ENCODE results near the gene MRM2. TPM values are rescaled to one million over a fixed set of nuclear protein-coding genes. Genes with fewer than 3 reads are reported as not detected.
"Not testable (repeated sequence)": the region's sequence is repeated elsewhere in the genome, so short reads cannot be mapped to it uniquely, and the experiment has no call there.

The MRM2 gene
- total RNA-seq, 2 donors from 2014 or later = 20.9 to 40.2 TPM

GRCh38 chr7:2273866-2274265 lies 31.9 kb upstream of the MRM2 start:
- Mint-ChIP-seq H3K27ac (no peak overlapping the region), H3K9me3 (no peaks in the 10 kb centered on the region), H3K4me1 (no peaks in the 10 kb centered on the region), H3K27me3 (no peaks in the 10 kb centered on the region), H3K36me3 (ENCODE audit: low read depth) (no peaks in the 10 kb centered on the region), H3K4me3 (no peak overlapping the region)
- ATAC-seq (replicated peaks) = no peak

GRCh38 chr7:2272031-2272430 lies 30.0 kb upstream of the MRM2 start:
- no peak overlapping the region for H3K4me3 Mint-ChIP-seq
- no peaks in the 10 kb centered on the region for H3K4me1 Mint-ChIP-seq
- H3K36me3 Mint-ChIP-seq (ENCODE audit: low read depth) = no peaks in the 10 kb centered on the region
- H3K27ac Mint-ChIP-seq = no peak overlapping the region
- H3K9me3 Mint-ChIP-seq = no peaks in the 10 kb centered on the region
- no peaks in the 10 kb centered on the region for H3K27me3 Mint-ChIP-seq
- no peak for ATAC-seq (replicated peaks)

- Mint-ChIP-seq H3K36me3 (ENCODE audit: low read depth) (no peaks in the 10 kb centered on the region), H3K4me3 (no peak overlapping the region), H3K27ac (no peak overlapping the region), H3K9me3 (no peaks in the 10 kb centered on the region), H3K4me1 (no peaks in the 10 kb centered on the region), H3K27me3 (no peaks in the 10 kb centered on the region)
- ATAC-seq (replicated peaks) = no peak
Measured at GRCh38 chr7:2271273-2272026, 29.4 kb upstream of the MRM2 start.

- Mint-ChIP-seq H3K4me3 (no peak overlapping the region), H3K9me3 (no peaks in the 10 kb centered on the region), H3K27me3 (no peaks in the 10 kb centered on the region), H3K27ac (no peak overlapping the region), H3K4me1 (no peaks in the 10 kb centered on the region), H3K36me3 (ENCODE audit: low read depth) (no peaks in the 10 kb centered on the region)
- ATAC-seq (replicated peaks) = no peak
Measured at GRCh38 chr7:2270495-2270894, 28.5 kb upstream of the MRM2 start.

- H3K36me3 Mint-ChIP-seq (ENCODE audit: low read depth) = no peaks in the 10 kb centered on the region
- H3K4me3 Mint-ChIP-seq = no peak overlapping the region
- no peak overlapping the region for H3K27ac Mint-ChIP-seq
- H3K4me1 Mint-ChIP-seq = no peaks in the 10 kb centered on the region
- H3K9me3 Mint-ChIP-seq = no peaks in the 10 kb centered on the region
- no peak for ATAC-seq (replicated peaks)
- no peaks in the 10 kb centered on the region for H3K27me3 Mint-ChIP-seq
Measured at GRCh38 chr7:2269991-2270460, 28.0 kb upstream of the MRM2 start.

GRCh38 chr7:2269089-2269990 lies 27.3 kb upstream of the MRM2 start:
- not testable (repeated sequence) for H3K27ac Mint-ChIP-seq; H3K27me3 Mint-ChIP-seq; H3K4me3 Mint-ChIP-seq; ATAC-seq (replicated peaks); H3K4me1 Mint-ChIP-seq; H3K36me3 Mint-ChIP-seq (ENCODE audit: low read depth); H3K9me3 Mint-ChIP-seq

- Mint-ChIP-seq H3K4me1 (peaks cover under 1% of the 10 kb centered on the region), H3K27ac (no peak overlapping the region), H3K4me3 (no peak overlapping the region), H3K27me3 (no peaks in the 10 kb centered on the region), H3K9me3 (no peaks in the 10 kb centered on the region), H3K36me3 (ENCODE audit: low read depth) (peaks cover 7% of the 10 kb centered on the region)
- ATAC-seq (replicated peaks) = no peak
Measured at GRCh38 chr7:2266911-2267310, 24.9 kb upstream of the MRM2 start.

GRCh38 chr7:2264158-2264557 lies 22.2 kb upstream of the MRM2 start:
- no peak overlapping the region for H3K27ac Mint-ChIP-seq
- H3K9me3 Mint-ChIP-seq = no peaks in the 10 kb centered on the region
- H3K27me3 Mint-ChIP-seq = no peaks in the 10 kb centered on the region
- peaks cover 7% of the 10 kb centered on the region for H3K36me3 Mint-ChIP-seq (ENCODE audit: low read depth)
- H3K4me1 Mint-ChIP-seq = peaks cover 5% of the 10 kb centered on the region
- no peak overlapping the region for H3K4me3 Mint-ChIP-seq
- ATAC-seq (replicated peaks) = no peak

GRCh38 chr7:2263176-2263575 lies 21.2 kb upstream of the MRM2 start:
- H3K27me3 Mint-ChIP-seq = no peaks in the 10 kb centered on the region
- peaks cover 7% of the 10 kb centered on the region for H3K36me3 Mint-ChIP-seq (ENCODE audit: low read depth)
- H3K27ac Mint-ChIP-seq = no peak overlapping the region
- peaks cover 5% of the 10 kb centered on the region for H3K4me1 Mint-ChIP-seq
- H3K9me3 Mint-ChIP-seq = no peaks in the 10 kb centered on the region
- ATAC-seq (replicated peaks) = no peak
- H3K4me3 Mint-ChIP-seq = no peak overlapping the region

GRCh38 chr7:2261611-2262010 lies 19.6 kb upstream of the MRM2 start:
- Mint-ChIP-seq H3K9me3 (no peaks in the 10 kb centered on the region), H3K36me3 (ENCODE audit: low read depth) (peaks cover 7% of the 10 kb centered on the region), H3K4me3 (peak overlapping the region; percentile 45), H3K27me3 (no peaks in the 10 kb centered on the region), H3K27ac (peak overlapping the region; percentile 85), H3K4me1 (peaks cover 5% of the 10 kb centered on the region)
- peak; percentile 18 for ATAC-seq (replicated peaks)

- Mint-ChIP-seq H3K27me3 (no peaks in the 10 kb centered on the region), H3K4me1 (peaks cover 5% of the 10 kb centered on the region), H3K9me3 (no peaks in the 10 kb centered on the region), H3K4me3 (peak overlapping the region; percentile 45), H3K27ac (no peak overlapping the region), H3K36me3 (ENCODE audit: low read depth) (peaks cover 7% of the 10 kb centered on the region)
- no peak for ATAC-seq (replicated peaks)
Measured at GRCh38 chr7:2260820-2261219, 18.8 kb upstream of the MRM2 start.

GRCh38 chr7:2259480-2259879 lies 17.5 kb upstream of the MRM2 start:
- peaks cover 5% of the 10 kb centered on the region for H3K4me1 Mint-ChIP-seq
- H3K9me3 Mint-ChIP-seq = no peaks in the 10 kb centered on the region
- H3K27me3 Mint-ChIP-seq = no peaks in the 10 kb centered on the region
- no peak overlapping the region for H3K27ac Mint-ChIP-seq
- H3K4me3 Mint-ChIP-seq = no peak overlapping the region
- peaks cover 7% of the 10 kb centered on the region for H3K36me3 Mint-ChIP-seq (ENCODE audit: low read depth)
- ATAC-seq (replicated peaks) = no peak

GRCh38 chr7:2258661-2259365 lies 16.8 kb upstream of the MRM2 start:
- peaks cover 5% of the 10 kb centered on the region for H3K4me1 Mint-ChIP-seq

GRCh38 chr7:2257651-2258050 lies 15.6 kb upstream of the MRM2 start:
- Mint-ChIP-seq H3K4me3 (no peak overlapping the region), H3K27me3 (no peaks in the 10 kb centered on the region), H3K4me1 (peaks cover 5% of the 10 kb centered on the region), H3K9me3 (no peaks in the 10 kb centered on the region), H3K36me3 (ENCODE audit: low read depth) (no peaks in the 10 kb centered on the region), H3K27ac (no peak overlapping the region)
- ATAC-seq (replicated peaks) = no peak

More at GRCh38 chr7:2258661-2259365, 16.8 kb upstream of the MRM2 start:
- H3K4me3 Mint-ChIP-seq = no peak overlapping the region
- no peaks in the 10 kb centered on the region for H3K27me3 Mint-ChIP-seq
- peaks cover under 1% of the 10 kb centered on the region for H3K36me3 Mint-ChIP-seq (ENCODE audit: low read depth)
- ATAC-seq (replicated peaks) = no peak
- H3K9me3 Mint-ChIP-seq = no peaks in the 10 kb centered on the region
- no peak overlapping the region for H3K27ac Mint-ChIP-seq

All from activated T-helper 17 cell treated with anti-CD3 and anti-CD28 coated beads, Interleukin-2, amount 50 U/mL, for 72 hours (primary cell).